Measurements from ENCODE around the gene C4A.
"Not testable (repeated sequence)": the region's sequence is repeated elsewhere in the genome, so short reads cannot be mapped to it uniquely, and the experiment has no call there.

Gene C4A

GRCh38 chr6:31961616-31962015, 20.2 kb upstream of the C4A start:
- DNase-seq, result no peak

- DNase-seq, result no peak
Measured at GRCh38 chr6:31963921-31964320, 17.9 kb upstream of the C4A start.

DNA sequence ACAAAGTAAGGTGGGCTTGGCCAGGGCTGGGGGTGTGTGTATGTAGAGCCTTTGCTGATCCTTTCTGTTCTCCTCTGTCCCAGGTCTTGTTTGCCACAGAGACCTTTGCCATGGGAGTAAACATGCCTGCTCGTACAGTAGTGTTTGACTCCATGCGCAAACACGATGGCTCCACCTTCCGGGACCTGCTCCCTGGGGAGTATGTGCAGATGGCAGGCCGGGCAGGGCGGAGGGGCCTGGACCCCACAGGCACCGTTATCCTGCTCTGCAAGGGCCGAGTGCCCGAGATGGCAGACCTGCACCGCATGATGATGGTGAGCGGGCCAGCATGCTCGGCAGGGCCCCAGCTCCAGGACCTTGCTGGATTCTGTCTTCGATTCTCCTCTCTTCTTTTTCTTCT, 16.2 kb upstream of the C4A start:
- no peak for DNase-seq

DNA sequence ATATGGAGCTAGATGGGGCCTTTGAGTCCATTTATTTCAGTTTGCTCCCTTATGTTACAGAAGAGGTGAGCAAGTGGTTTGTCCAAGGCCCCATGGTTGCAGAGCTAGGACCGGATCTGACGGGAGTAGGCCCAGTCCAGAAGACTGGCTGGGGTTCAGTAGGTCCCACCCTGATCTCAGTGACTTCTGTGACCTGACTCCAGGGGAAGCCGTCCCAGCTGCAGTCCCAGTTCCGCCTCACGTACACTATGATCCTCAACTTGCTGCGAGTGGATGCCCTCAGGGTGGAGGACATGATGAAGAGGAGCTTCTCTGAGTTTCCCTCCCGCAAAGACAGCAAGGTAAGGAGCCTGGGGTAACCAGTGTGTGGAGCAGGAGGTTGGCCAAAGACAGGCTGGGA, 15.4 kb upstream of the C4A start:
- no peak for DNase-seq

DNA sequence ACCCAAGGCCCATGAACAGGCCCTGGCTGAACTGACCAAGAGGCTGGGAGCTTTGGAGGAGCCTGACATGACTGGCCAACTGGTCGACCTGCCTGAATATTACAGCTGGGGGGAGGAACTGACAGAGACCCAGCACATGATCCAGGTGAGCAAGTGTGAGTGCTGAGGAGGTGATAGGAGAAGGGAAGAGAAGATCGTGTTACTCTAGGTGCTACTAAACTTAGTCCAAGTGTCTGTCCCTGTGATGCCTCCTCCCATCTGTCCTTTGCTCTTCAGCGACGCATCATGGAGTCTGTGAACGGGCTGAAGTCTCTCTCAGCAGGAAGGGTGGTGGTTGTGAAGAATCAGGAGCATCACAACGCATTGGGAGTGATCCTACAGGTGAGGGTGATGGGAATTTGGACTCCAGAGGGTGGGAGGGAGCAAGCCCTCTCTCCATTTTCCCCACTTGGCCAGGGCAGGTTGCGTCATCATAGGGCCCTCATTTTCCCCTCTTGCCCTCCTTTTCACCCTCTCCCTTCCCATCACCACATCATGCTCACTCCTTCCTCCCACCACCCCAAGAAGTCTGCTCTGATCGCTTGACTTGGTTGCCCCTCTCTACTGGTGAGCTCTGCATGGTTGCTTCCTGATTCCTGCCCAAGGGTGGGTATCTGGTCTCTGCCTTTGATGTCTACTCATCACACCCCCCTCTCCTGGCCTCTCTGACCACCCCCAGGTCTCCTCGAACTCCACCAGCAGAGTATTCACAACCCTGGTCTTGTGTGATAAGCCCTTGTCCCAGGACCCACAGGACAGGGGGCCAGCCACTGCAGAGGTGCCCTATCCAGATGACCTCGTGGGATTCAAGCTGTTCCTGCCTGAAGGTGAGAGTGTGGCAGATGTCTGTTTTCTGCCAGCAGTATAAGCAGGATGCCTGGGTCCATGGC, 14.6 kb upstream of the C4A start:
- DNase-seq, result no peak

DNA sequence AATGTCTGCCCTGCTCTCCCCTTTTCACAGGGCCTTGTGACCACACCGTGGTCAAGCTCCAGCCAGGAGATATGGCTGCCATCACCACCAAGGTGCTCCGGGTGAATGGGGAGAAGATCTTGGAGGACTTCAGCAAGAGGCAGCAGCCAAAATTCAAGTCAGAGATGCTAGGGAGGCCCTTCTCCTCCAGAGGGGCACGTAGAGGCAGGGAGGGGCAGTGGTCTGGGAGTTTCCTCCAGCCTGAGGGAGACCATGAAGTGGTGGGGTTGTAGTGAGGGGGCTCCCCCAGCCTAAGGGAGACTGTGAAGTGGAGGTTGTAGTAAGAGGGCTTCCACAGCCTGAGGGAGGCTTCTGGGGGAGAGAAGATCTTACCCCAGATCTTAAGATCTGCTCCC, 13.9 kb upstream of the C4A start:
- DNase-seq, result no peak

DNA sequence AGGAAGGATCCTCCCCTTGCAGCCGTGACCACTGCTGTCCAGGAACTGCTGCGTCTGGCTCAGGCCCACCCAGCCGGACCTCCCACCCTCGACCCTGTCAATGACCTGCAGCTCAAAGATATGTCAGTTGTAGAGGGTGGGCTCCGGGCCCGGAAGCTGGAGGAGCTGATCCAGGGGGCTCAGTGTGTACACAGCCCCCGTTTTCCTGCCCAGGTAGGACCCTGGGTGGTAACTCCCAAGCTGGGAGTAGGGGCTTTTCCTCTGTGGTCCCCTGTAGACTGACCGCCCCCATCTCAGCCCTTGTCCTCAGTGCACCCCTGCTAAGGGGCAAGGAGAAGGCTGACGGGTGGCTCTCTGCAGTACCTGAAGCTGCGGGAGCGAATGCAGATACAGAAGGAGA, 13.5 kb upstream of the C4A start:
- DNase-seq, result no peak

GRCh38 chr6:31968791-31969711, 12.8 kb upstream of the C4A start:
- no peak for DNase-seq

DNA sequence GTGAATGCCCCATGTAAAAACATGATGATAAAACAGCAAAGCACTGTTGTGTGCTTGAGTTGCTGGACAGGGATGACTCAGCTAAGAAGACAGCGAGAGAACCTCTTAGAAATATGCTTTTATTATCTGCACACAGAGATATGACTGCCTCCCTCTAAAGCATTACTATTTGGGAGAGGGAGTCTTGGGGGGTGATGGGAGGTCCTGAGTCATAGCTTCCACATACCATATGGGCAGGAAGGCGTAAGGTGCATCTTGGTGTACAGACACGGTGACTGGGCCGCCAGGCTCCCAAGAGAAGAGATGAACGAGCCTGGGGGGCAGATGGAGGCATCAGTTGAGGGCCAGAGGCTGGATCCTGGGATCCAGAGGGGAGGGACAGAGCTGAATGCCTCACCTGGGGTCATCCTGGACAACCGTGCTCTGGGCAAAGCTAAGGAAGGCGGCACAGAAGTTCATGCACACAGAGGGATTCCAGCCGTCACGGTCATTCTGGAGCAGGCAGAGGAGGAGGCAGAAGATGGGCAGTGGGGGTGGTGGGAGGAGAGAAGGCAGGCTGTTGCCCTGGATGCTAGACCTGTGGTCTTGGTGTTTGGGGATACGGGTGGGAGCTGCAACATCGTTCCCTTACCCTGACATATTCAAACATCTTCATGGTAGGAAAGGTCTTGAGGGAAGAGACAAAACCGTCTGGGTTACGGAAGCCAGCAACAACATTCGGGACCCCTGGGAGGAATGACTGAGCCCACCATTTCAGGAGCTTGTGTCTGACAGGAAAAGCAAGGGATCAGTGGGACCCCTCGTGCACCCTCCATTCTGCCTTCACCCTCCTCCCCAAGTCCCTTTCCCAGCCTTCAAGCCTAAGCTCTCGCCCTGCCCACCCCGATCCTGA, 11.9 kb upstream of the C4A start:
- DNase-seq, result no peak

DNA sequence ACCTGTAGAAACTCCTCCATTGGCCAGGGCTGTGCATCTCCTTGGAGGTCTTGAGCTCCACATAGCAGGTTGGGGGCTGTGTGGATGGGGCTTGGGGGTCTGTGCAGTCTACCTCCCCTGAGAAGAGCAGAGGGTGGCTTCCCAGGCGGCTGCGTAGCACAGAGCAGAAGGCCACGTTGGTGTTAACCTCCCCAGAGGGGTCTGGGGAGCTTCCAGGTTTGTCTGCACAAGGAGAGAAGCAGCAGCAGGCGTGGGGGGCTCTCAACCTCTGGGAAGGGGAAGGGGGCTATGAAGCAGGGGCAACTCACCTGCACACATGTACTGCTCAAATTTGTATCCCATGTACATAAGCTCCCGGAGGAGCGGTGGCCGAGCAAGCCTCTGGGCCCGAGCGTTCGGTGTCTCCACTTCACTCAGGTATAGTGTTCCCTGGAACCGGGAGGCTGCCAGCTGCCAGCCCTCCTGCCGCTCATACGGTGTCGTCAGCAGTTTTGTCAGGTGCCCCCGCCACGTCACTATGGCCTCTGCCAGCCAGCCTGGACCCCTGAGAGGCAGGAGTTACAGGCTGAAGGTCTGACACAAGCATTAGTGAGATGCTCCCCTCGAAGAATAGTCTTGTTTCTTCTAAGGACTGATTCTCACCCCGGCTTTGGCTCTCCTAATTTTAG, 11.1 kb upstream of the C4A start:
- no peak for DNase-seq

- DNase-seq, result no peak
Measured at GRCh38 chr6:31971279-31971992, 10.4 kb upstream of the C4A start.

- peak; percentile 89 to 99 for DNase-seq
Measured at GRCh38 chr6:31971993-31972708, 9.7 kb upstream of the C4A start, which contains the start of gene DXO. Gene DXO, minus strand, starts transcription at chr6:31972138. Its CDS starts 463 bp downstream, at chr6:31971675.

DNA sequence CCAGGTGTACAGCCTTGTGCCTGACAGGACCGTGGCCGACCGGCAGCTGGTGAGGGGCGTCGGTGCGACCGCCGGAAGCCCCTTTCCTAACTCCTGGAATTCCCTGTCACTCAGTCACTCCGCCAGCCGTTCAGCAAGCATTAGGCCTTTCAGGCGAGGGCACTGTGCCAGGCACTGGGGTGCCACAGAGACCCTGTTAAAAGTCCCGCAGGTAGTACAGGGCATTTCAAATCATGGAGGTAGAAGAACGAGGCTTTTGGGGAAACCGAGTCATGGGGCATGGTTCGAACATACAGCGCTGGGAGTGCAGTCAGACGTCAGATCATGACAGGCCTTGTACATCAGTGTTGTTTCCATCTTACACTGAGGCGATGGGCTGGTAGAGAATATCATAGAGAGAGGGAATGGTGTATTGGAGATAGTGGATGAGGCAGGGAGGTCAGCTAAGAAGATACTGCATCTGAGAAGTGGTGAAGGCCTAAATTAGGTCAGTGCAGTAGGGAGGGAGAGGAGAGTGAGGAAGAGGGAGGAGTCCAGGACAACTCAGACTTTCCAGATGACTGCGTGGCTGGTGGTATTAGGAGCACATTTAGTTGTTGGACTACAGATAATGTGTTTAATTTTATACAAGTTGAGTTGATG, 9.0 kb upstream of the C4A start:
- DNase-seq, result no peak

DNA sequence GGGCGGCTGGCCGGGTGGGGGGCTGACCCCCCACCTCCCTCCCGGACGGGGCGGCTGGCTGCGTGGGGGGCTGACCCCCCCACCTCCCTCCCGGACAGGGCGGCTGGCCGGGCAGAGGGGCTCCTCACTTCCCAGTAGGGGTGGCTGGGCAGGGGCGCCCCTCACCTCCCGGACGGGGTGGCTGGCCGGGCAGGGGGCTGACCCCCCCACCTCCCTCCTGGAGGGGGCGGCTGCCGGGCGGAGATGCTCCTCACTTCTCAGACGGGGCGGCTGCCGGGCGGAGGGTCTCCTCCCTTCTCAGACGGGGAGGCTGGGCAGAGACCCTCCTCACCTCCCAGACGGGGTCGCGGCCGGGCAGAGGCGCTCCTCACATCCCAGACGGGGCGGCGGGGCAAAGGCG, 5.8 kb upstream of the C4A start:
- not testable (repeated sequence) for DNase-seq

DNA sequence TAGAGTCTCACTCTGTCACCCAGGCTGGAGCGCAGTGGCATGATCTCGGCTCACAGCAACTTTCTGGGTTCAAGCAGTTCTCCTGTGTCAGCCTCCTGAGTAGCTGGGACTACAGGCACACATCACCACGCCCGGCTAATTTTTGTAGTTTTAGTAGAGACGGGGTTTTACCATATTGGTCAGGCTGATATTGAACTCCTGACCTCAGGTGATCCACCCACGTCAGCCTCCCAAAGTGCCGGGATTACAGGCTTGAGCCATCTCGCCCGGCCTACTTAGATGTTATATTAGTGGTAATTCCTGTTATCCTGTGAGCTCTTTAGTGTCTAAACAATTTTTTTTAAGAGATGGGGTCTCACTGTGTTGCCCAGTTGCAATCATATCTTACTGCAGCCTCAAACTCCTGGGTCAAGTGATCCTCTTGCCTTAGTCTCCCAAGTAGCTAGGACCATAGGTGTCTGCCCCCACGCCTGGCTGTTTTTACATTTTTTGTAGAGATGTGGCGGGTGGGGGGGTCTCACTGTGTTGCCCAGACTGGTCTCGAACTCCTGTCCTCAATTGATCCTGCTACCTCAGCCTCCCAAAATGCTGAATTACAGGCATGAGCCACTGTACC, 3.9 kb upstream of the C4A start:
- no peak for DNase-seq

DNA sequence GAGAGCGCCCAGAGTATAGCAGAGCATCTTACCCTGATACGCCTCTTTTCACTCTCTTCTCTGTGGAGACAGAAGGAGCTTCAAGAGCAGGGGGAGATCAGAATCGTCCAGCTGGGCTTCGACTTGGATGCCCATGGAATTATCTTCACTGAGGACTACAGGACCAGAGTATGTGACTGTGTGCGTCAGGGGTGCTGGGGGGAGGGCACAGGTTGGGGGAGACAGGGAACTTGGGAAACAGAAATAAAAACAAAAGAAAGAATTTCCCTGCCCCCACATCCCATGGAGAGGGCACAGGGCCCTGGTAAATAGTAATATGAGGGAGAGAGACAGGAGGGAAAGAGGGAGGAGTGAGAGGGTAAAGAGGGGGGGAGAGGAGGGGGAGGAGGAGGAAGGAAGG, 3.0 kb upstream of the C4A start:
- DNase-seq, result no peak

DNA sequence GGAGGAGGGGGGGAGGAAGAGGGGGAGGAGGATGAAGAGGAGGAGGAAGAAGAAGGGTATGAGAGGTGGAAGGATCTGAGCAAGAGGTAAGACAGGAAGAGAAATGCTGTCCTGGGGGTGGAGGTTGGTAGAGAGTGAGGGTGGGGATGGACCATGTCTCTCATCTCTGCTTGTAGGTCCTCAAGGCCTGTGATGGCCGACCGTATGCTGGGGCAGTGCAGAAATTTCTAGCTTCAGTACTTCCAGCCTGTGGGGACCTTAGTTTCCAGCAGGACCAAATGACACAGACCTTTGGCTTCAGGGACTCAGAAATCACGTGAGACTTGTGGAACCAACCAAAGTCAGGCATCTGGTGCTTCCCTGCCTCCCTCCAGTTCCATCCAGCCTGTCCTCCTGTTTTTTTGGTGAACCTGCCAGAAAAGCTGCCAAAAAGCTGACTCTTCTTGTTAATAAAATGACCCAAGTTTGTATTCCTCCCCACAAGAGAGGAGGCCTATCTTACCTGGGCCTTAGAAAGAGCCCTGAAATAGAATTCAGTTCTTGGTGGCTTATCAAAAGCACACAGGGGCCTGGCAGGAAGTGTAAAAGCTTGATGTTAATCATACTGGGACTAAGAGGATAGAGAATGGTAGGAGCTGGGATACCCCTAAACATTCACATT, 2.5 kb upstream of the C4A start:
- DNase-seq, result no peak

DNA sequence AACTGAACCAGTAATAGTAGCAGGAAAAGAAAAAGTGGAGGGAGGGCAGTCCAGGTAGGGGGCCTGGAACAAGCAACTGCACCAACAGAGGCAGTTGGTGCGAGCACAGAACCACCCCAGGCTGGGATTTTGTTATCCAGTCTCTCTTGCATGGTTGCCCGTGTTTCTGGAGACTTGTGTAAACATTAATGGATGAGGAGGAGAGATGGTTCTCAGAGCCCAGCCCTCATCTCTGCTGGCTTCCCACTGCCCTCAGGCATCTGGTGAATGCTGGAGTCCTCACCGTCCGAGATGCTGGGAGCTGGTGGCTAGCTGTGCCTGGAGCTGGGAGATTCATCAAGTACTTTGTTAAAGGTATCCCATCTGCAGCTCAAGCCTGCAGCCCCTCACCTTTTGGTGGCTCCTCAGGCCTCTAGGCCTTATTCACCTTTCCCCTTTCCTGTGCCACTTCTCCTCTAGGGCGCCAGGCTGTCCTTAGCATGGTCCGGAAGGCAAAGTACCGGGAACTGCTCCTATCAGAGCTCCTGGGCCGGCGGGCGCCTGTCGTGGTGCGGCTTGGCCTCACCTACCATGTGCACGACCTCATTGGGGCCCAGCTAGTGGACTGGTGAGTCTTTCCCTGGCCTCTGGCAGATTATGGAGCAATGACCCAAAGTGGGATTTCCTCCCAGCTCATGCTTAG, 1.5 kb upstream of the C4A start:
- DNase-seq, result not testable (repeated sequence)

DNA sequence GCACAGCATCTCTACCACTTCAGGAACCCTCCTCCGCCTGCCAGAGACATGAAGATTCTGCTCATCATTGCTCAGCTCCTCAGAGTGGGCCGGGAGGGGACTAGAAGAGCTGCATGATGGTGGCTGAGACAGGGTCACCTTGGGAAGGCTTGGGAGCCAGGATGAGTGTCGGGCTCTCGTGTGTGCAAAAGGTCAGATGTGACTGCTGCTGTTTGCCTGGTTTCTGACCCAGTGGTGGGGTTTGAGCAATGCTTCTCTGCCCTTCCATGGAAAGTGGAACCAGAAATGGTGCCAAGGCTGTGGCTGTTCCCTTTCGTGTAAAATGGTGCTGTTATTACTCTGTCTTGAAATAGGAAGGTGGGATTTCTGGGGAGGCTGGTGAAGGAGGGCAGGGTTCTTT, 859 bp upstream of the C4A start:
- not testable (repeated sequence) for DNase-seq

Data from bone marrow (tissue), 2 donors.